CD4-positive, alpha-beta T cell (primary cell): ENCODE data around the gene LRP10. TPM values are rescaled to one million over a fixed set of nuclear protein-coding genes. Genes with fewer than 3 reads are reported as not detected.
A peak's percentile ranks its signal among the peaks of the same experiment; 100 is the strongest.
"Not testable (repeated sequence)": the region's sequence is repeated elsewhere in the genome, so short reads cannot be mapped to it uniquely, and the experiment has no call there.

Experiments
- ATAC-seq: fragments of 200-7000 bp; cut with Tn5 transposase; one replicate; pipeline ENCODE4 v1.10.0; 2022; ENCODE audit warnings: mild to moderate bottlenecking; ENCODE audit not compliant: poor library complexity
- CTCF ChIA-PET: fragments of 350-600 bp; sonication (Branson Sonifier 250); formaldehyde crosslinking; loops from one replicate; lab custom pipeline; 2021; ENCODE audit warnings: antibody characterized with exemption, inconsistent platforms; lab: Charles Lee
- POLR2A ChIA-PET: fragments of 350-600 bp; sonication (Branson Sonifier 250); formaldehyde crosslinking; loops from one replicate; lab custom pipeline; 2021; ENCODE audit warnings: antibody characterized with exemption, inconsistent platforms; lab: Charles Lee
- DNase-seq, 14 experiments: peaks; one replicate each; pipeline ENCODE4 v3.0.0-alpha.2; 2013 to 2020; ENCODE audit warnings: mixed read lengths in 2 of 14
- H3K27ac ChIP-seq, 2 donors: one replicate each; pipeline versions ENCODE4 v1.5.1 to v1.7.0; 2013; ENCODE audit warnings: low read length in 2 of 2, low read depth in 1 of 2, mild to moderate bottlenecking in 1 of 2
- H3K27me3 ChIP-seq, 2 experiments: 1 replicate in 1 of 2; 2 replicates in 1 of 2; pipeline versions ENCODE4 v1.6.1 to v1.7.0; 2013; ENCODE audit warnings: low read length in 2 of 2, control low read depth in 1 of 2, mild to moderate bottlenecking in 1 of 2, moderate library complexity in 1 of 2; ENCODE audit not compliant: insufficient read depth in 2 of 2, control insufficient read depth in 1 of 2
- H3K36me3 ChIP-seq: one replicate; pipeline ENCODE4 v1.6.1; 2013; ENCODE audit warnings: low read length, control low read depth; ENCODE audit not compliant: insufficient read depth
- H3K4me1 ChIP-seq: one replicate; pipeline ENCODE4 v1.6.1; 2013; ENCODE audit warnings: low read length, control low read depth; ENCODE audit not compliant: insufficient read depth
- H3K4me3 ChIP-seq: one replicate; pipeline ENCODE4 v1.5.1; 2013; ENCODE audit warnings: mild to moderate bottlenecking, low read length, moderate library complexity
- H3K9me3 ChIP-seq, 2 experiments: 1 replicate in 1 of 2; 2 replicates in 1 of 2; pipeline versions ENCODE4 v1.6.1 to v1.7.0; 2013; ENCODE audit warnings: low read length in 2 of 2, mild to moderate bottlenecking in 2 of 2, control low read depth in 1 of 2, moderate library complexity in 1 of 2; ENCODE audit not compliant: control insufficient read depth in 1 of 2, insufficient read depth in 1 of 2
- H3K27ac Mint-ChIP-seq: one replicate; pipeline ENCODE4 v1.8.0; 2020; ENCODE audit warnings: mixed read lengths
- H3K27me3 Mint-ChIP-seq: one replicate; pipeline ENCODE4 v1.8.0; 2021; ENCODE audit warnings: mixed read lengths
- H3K36me3 Mint-ChIP-seq: one replicate; pipeline ENCODE4 v1.8.0; 2021; ENCODE audit warnings: low read depth, mixed read lengths
- H3K4me1 Mint-ChIP-seq: one replicate; pipeline ENCODE4 v1.8.0; 2021; ENCODE audit warnings: low read depth, mixed read lengths
- H3K4me3 Mint-ChIP-seq: one replicate; pipeline ENCODE4 v1.8.0; 2020; ENCODE audit warnings: mild to moderate bottlenecking, mixed read lengths
- H3K9me3 Mint-ChIP-seq: one replicate; pipeline ENCODE4 v1.8.0; 2020; ENCODE audit warnings: mixed read lengths
- intact Hi-C, 2 experiments: fragments of 100-400 bp; cut with DNase I in 1 of 2; cut with micrococcal nuclease in 1 of 2; formaldehyde crosslinking; loops; one replicate each; pipeline versions ENCODE4 v1.15.1 to v1.9.0; 2023 to 2025; cut with DNase I, micrococcal nuclease
- total RNA-seq, 174 experiments: library from RNA in 2 of 174; stranded (reverse) in 2 of 174; gene quantifications; one replicate each; pipeline ENCODE4 v1.2.3 and lab custom pipeline; 2021 to 2026
- TF ChIP-seq, protein P1 (sequence below): fragments of 200-600 bp; IDR thresholded peaks from one replicate; pipeline ENCODE4 v1.8.0; 2022; ENCODE audit warnings: antibody characterized with exemption, mild to moderate bottlenecking

LRP10 gene
- total RNA-seq, 2 experiments from 2014 or later, result 52.4 to 54.6 TPM

DNA sequence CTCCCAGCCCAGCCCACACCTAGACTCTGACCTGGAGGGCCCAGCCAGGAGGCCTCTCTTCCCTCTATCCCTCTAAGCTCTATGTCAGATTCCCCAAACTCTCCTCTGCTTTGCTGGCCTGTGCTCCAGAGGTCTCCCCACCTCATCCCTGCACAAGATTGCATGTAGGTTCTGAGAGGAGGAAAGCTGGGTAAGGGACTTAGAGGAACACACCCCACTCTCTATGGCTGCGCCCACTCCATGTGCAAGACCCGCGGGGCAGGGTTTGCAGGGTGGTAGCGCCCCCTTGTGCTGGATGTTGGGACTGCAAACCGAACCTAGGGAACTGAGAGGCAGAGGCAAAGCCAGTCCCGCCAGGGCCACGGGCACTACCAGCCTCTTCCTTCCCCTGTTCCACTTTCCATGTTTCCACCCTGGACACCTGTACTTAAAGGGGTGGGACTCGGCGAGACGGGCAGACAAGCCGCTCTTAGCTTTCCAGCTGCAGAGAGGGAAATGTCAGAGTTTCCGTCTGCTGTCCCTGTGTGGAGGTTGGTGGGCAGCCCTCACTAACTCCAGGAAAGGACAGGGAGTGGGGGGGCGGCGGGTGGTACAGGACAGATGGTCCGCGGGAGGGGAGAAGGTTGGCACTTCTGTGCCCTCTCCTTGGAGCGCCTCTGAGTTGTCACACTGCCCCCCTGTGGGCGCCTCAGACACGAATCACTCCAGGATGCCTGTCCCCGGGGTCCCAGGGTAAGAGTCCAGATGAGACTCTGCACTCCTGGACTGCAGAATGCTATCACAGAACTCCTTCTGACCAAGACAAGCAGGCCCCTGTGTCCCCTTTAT lies 18.4 kb upstream of the LRP10 start:
- Histone ChIP-seq H3K9me3 (no peaks in the 10 kb centered on the region), H3K27ac (no peak overlapping the region), H3K36me3 (no peaks in the 10 kb centered on the region), H3K4me3 (peak overlapping the region; percentile 69), H3K27me3 (no peaks in the 10 kb centered on the region), H3K4me1 (peaks cover 18% of the 10 kb centered on the region)
- peak overlapping the region; percentile 61 for H3K27ac Mint-ChIP-seq
- H3K4me1 Mint-ChIP-seq, result peaks cover 27% of the 10 kb centered on the region
- peak overlapping the region; percentile 83 for H3K4me3 Mint-ChIP-seq
- CTCF ChIA-PET, result interaction anchor here (0.6 to 6.7 kb wide), 26 partner anchors 10 to 302 kb away, joined by 3 to 67 read pairs (median 4); partner anchors contain the start of genes LRP10, MRPL52 and OXA1L
- no peaks in the 10 kb centered on the region for H3K36me3 Mint-ChIP-seq
- DNase-seq (peak; percentile 81 to 96 (median 90)), ATAC-seq (peak; percentile 91)
- POLR2A ChIA-PET, result interaction anchor here (1.3 to 4.3 kb wide), 6 partner anchors 15 to 296 kb away, joined by 4 to 23 read pairs (median 12); partner anchors contain the start of genes LRP10 and RBM23
- H3K9me3 Mint-ChIP-seq, result no peaks in the 10 kb centered on the region
- peaks cover 5% of the 10 kb centered on the region for H3K27me3 Mint-ChIP-seq
- TF ChIP-seq, protein P1, sequence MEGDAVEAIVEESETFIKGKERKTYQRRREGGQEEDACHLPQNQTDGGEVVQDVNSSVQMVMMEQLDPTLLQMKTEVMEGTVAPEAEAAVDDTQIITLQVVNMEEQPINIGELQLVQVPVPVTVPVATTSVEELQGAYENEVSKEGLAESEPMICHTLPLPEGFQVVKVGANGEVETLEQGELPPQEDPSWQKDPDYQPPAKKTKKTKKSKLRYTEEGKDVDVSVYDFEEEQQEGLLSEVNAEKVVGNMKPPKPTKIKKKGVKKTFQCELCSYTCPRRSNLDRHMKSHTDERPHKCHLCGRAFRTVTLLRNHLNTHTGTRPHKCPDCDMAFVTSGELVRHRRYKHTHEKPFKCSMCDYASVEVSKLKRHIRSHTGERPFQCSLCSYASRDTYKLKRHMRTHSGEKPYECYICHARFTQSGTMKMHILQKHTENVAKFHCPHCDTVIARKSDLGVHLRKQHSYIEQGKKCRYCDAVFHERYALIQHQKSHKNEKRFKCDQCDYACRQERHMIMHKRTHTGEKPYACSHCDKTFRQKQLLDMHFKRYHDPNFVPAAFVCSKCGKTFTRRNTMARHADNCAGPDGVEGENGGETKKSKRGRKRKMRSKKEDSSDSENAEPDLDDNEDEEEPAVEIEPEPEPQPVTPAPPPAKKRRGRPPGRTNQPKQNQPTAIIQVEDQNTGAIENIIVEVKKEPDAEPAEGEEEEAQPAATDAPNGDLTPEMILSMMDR, result peak; percentile 99
- intact Hi-C loops, result loop anchor here (1.0 to 10.0 kb wide), 7 partner anchors 30 to 988 kb away; no protein-coding TSS in a partner anchor

DNA sequence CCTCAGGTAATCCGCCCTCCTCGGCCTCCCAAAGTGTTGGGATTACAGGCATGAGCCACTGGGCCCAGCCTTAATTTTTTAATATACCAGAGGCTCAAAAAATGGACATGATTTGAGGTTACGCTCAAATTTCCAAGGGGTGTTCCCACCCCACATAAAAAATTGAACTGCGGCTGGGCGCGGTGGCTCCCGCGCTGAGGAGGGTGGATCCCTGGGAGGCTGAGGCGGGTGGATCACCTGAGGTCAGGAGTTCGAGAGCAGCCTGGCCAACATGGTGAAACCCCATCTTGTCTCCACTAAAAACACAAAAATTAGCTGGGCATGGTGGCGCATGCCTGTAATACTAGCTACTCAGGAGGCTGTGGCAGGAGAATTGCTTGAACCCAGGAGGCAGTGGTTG lies 17.2 kb upstream of the LRP10 start:
- intact Hi-C loops, result loop anchor here (2.0 to 10.0 kb wide), 3 partner anchors 17 to 989 kb away; partner anchors contain the start of gene LRP10 (in 1 of the 2)
- ChIA-PET CTCF (interaction anchor here (1.2 to 6.7 kb wide), 7 partner anchors 8 to 283 kb away, joined by 3 to 67 read pairs (median 11); partner anchors contain the start of gene MRPL52), POLR2A (interaction anchor here (3.1 to 4.3 kb wide), 2 partner anchors 17 to 283 kb away, joined by 12 to 23 read pairs; partner anchors contain the start of gene LRP10)
- not testable (repeated sequence) for ATAC-seq, H3K27me3 ChIP-seq, H3K27me3 Mint-ChIP-seq, H3K27ac Mint-ChIP-seq, H3K9me3 ChIP-seq, DNase-seq, H3K36me3 Mint-ChIP-seq, H3K36me3 ChIP-seq, H3K9me3 Mint-ChIP-seq, H3K27ac ChIP-seq, H3K4me3 Mint-ChIP-seq, H3K4me3 ChIP-seq
- H3K4me1 Mint-ChIP-seq, result peaks cover 36% of the 10 kb centered on the region
- H3K4me1 ChIP-seq, result peaks cover 29% of the 10 kb centered on the region

DNA sequence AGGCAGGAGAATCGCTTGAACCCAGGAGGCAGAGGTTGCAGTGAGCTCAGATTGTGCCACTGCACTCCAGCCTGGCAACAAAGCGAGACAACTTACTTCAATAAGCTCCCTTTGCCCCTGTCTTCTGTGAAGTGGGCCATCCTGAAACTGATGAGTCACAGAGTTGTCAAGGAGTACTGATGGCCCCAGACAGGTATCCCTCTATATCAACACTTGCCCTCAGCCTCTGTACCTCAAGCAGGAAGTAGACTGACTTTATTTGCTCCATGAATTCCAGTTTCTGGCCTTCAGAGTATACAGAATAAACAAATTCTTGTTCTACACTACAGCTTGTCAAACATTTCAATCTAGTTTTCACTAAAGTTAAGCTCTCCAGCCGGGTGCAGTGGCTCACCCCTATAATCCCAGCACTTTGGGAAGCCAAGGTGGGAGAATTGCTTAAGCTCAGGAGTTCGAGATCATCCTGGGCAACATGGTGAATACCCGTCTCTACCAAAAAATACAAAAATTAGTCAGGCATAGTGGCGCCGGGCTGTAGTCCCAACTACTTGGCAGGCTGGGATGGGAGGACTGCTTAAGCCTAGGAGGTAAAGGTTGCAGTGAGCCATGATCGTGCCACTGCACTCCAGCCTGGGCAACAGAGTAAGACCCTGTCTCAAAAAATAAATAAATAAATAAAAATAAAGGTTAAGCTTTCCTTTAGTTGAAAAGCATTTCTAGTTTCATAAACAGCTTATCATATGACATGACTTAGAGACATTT lies 16.4 kb upstream of the LRP10 start:
- Mint-ChIP-seq H3K36me3 (no peaks in the 10 kb centered on the region), H3K27me3 (peaks cover 5% of the 10 kb centered on the region), H3K4me3 (no peak overlapping the region), H3K4me1 (peaks cover 36% of the 10 kb centered on the region), H3K27ac (no peak overlapping the region), H3K9me3 (no peaks in the 10 kb centered on the region)
- Histone ChIP-seq H3K36me3 (no peaks in the 10 kb centered on the region), H3K27ac (no peak overlapping the region), H3K4me1 (peaks cover 32% of the 10 kb centered on the region), H3K27me3 (no peaks in the 10 kb centered on the region), H3K4me3 (no peak overlapping the region), H3K9me3 (no peaks in the 10 kb centered on the region)
- DNase-seq (no peak), ATAC-seq (no peak)
- intact Hi-C loops, result loop anchor here (2.0 to 10.0 kb wide), 4 partner anchors 16 to 990 kb away; partner anchors contain the start of gene LRP10 (in 1 of the 2)
- ChIA-PET CTCF (interaction anchor here (1.3 to 6.7 kb wide), 4 partner anchors 31 to 284 kb away, joined by 3 to 67 read pairs (median 24); no protein-coding TSS in a partner anchor), POLR2A (interaction anchor here (1.0 to 4.3 kb wide), 4 partner anchors 16 to 284 kb away, joined by 3 to 23 read pairs (median 8); partner anchors contain the start of genes LRP10 and REM2)
- TF ChIP-seq, protein P1, result no peak
